Neural cell (in vitro differentiated cells): ENCODE measurements around the gene LRRK1. TPM values are rescaled to one million over a fixed set of nuclear protein-coding genes. Genes with fewer than 3 reads are reported as not detected.

Experiments used
- H2AFZ ChIP-seq: fragments of 200-600, 300-800 bp; sonication (generic), shearing (Covaris generic); 2 replicates; pipeline ENCODE4 v1.6.0; 2014; ENCODE audit warnings: low read depth, mild to moderate bottlenecking, antibody characterized with exemption, low read length, moderate library complexity
- H3F3A ChIP-seq: fragments of 200-600 bp; shearing (Covaris generic); 2 replicates; pipeline ENCODE4 v1.6.1; 2016; ENCODE audit warnings: mild to moderate bottlenecking, moderate library complexity, mixed read lengths, antibody characterized with exemption, low read length; ENCODE audit not compliant: insufficient read depth, poor library complexity, severe bottlenecking
- H3K27ac ChIP-seq: fragments of 200-600, 300-800 bp; sonication (generic), shearing (Covaris generic); 2 replicates; pipeline ENCODE4 v1.5.1; 2014; ENCODE audit warnings: mild to moderate bottlenecking, low read length, moderate library complexity
- H3K27me3 ChIP-seq: fragments of 300-800, 200-600 bp; sonication (generic), shearing (Covaris generic); 2 replicates; pipeline ENCODE4 v1.6.0; 2014; ENCODE audit warnings: mild to moderate bottlenecking, low read depth, low read length, moderate library complexity; ENCODE audit not compliant: insufficient read depth
- H3K36me3 ChIP-seq: fragments of 300-800, 200-600 bp; sonication (generic), shearing (Covaris generic); 2 replicates; pipeline ENCODE4 v1.5.1; 2014; ENCODE audit warnings: mild to moderate bottlenecking, antibody characterized with exemption, low read length, moderate library complexity; ENCODE audit not compliant: insufficient read depth
- H3K4me2 ChIP-seq: fragments of 300-800, 200-600 bp; sonication (generic), shearing (Covaris generic); 2 replicates; pipeline ENCODE4 v1.6.0; 2014; ENCODE audit warnings: mild to moderate bottlenecking, low read length
- H3K4me3 ChIP-seq: fragments of 300-800, 200-600 bp; sonication (generic), shearing (Covaris generic); 2 replicates; pipeline ENCODE4 v1.5.1; 2014; ENCODE audit warnings: mild to moderate bottlenecking, low read length, moderate library complexity
- H3K79me2 ChIP-seq: fragments of 200-600 bp; shearing (Covaris generic); replicated peaks from 2 replicates; pipeline ENCODE4 v1.6.0; 2014; ENCODE audit warnings: mild to moderate bottlenecking, low read length, moderate library complexity; ENCODE audit not compliant: insufficient read depth
- H3K9ac ChIP-seq: fragments of 300-800, 200-600 bp; sonication (generic), shearing (Covaris generic); 2 replicates; pipeline ENCODE4 v1.6.1; 2016; ENCODE audit warnings: mild to moderate bottlenecking, low read length, mixed read lengths
- H3K9me2 ChIP-seq: fragments of 200-600 bp; shearing (Covaris generic); 2 replicates; pipeline ENCODE4 v1.6.1; 2016; ENCODE audit warnings: mild to moderate bottlenecking, low read length, mixed read lengths; ENCODE audit not compliant: insufficient read depth
- H3K9me3 ChIP-seq: fragments of 200-600, 300-800 bp; sonication (generic), shearing (Covaris generic); 2 replicates; pipeline ENCODE4 v1.6.1; 2016; ENCODE audit warnings: mild to moderate bottlenecking, mixed run types, low read length, moderate library complexity, mixed read lengths
- H4K20me1 ChIP-seq: fragments of 200-600 bp; shearing (Covaris generic); 2 replicates; pipeline ENCODE4 v1.6.1; 2016; ENCODE audit warnings: mild to moderate bottlenecking, mixed run types; ENCODE audit not compliant: insufficient read depth
- CTCF ChIP-seq: fragments of 450-650 bp; IDR thresholded peaks from 2 replicates; pipeline ENCODE4 v1.5.1; 2014; ENCODE audit warnings: antibody characterized with exemption, mild to moderate bottlenecking, moderate library complexity; ENCODE audit not compliant: poor library complexity, severe bottlenecking
- EP300 ChIP-seq: fragments of 450-650 bp; conservative IDR thresholded peaks from 2 replicates; pipeline ENCODE4 v1.6.1; 2014; ENCODE audit warnings: antibody characterized with exemption, mild to moderate bottlenecking, moderate library complexity; ENCODE audit not compliant: poor library complexity, severe bottlenecking
- EZH2 ChIP-seq: fragments of 200-600, 300-800 bp; shearing (Covaris generic), sonication (generic); IDR thresholded peaks from 2 replicates; pipeline ENCODE4 v1.6.1; 2014; ENCODE audit warnings: antibody characterized with exemption, low read length, borderline replicate concordance, mild to moderate bottlenecking; ENCODE audit not compliant: insufficient read depth, poor library complexity, severe bottlenecking
- MXI1 ChIP-seq: fragments of 450-650 bp; conservative IDR thresholded peaks from 2 replicates; pipeline ENCODE4 v1.6.1; 2014; ENCODE audit warnings: antibody characterized with exemption, mild to moderate bottlenecking; ENCODE audit not compliant: poor library complexity, severe bottlenecking
- POLR2AphosphoS5 ChIP-seq: IDR thresholded peaks from 2 replicates; pipeline ENCODE4 v1.6.1; 2012
- RAD21 ChIP-seq: fragments of 450-650 bp; conservative IDR thresholded peaks from 2 replicates; pipeline ENCODE4 v1.6.1; 2014; ENCODE audit warnings: antibody characterized with exemption, mild to moderate bottlenecking, moderate library complexity
- REST ChIP-seq: IDR thresholded peaks from 2 replicates; pipeline ENCODE4 v1.6.1; 2012; ENCODE audit warnings: borderline replicate concordance
- SMC3 ChIP-seq: fragments of 450-650 bp; conservative IDR thresholded peaks from 2 replicates; pipeline ENCODE4 v1.6.1; 2014; ENCODE audit warnings: antibody characterized with exemption, mild to moderate bottlenecking, moderate library complexity; ENCODE audit not compliant: poor library complexity
- TAF1 ChIP-seq: IDR thresholded peaks from 2 replicates; pipeline ENCODE4 v1.6.1; 2012; ENCODE audit warnings: low read depth
- polyA plus RNA-seq: library from polyadenylated mRNA; depleted of rRNA; stranded (reverse); fragments of >200 nt; gene quantifications from 2 replicates; pipeline ENCODE4 v1.2.3, GENCODE V29; 2014

The LRRK1 gene
- polyA plus RNA-seq, 1 donor from 2014 or later, result 0.06 TPM

GRCh38 chr15:101027920-101028319 is 108.8 kb downstream of the LRRK1 start:
- H3K79me2 ChIP-seq, result no peaks in the 10 kb centered on the region
- H3K27ac ChIP-seq, result no peak overlapping the region
- H4K20me1 ChIP-seq, result no peaks in the 10 kb centered on the region
- TF ChIP-seq REST (no peak), EZH2 (no peak), EP300 (no peak), RAD21 (no peak), MXI1 (no peak), CTCF (no peak), SMC3 (no peak), POLR2AphosphoS5 (no peak), TAF1 (no peak)
- no peaks in the 10 kb centered on the region for H3K9me2 ChIP-seq
- H3K36me3 ChIP-seq, result no peaks in the 10 kb centered on the region
- H3F3A ChIP-seq, result no peaks in the 10 kb centered on the region
- no peak overlapping the region for H2AFZ ChIP-seq
- H3K4me2 ChIP-seq, result no peak overlapping the region
- H3K9ac ChIP-seq, result no peak overlapping the region
- H3K9me3 ChIP-seq, result no peaks in the 10 kb centered on the region
- H3K4me3 ChIP-seq, result no peak overlapping the region
- H3K27me3 ChIP-seq, result no peaks in the 10 kb centered on the region

GRCh38 chr15:101028321-101028720 is 109.2 kb downstream of the LRRK1 start:
- Histone ChIP-seq H3K36me3 (no peaks in the 10 kb centered on the region), H3F3A (no peaks in the 10 kb centered on the region), H3K27me3 (no peaks in the 10 kb centered on the region), H3K9me2 (no peaks in the 10 kb centered on the region), H3K9ac (no peak overlapping the region), H2AFZ (no peak overlapping the region), H4K20me1 (no peaks in the 10 kb centered on the region), H3K27ac (no peak overlapping the region), H3K79me2 (no peaks in the 10 kb centered on the region), H3K9me3 (no peaks in the 10 kb centered on the region), H3K4me2 (no peak overlapping the region), H3K4me3 (no peak overlapping the region)
- TF ChIP-seq SMC3, result no peak
- TF ChIP-seq TAF1, result no peak
- no peak for TF ChIP-seq EP300
- no peak for TF ChIP-seq EZH2
- no peak for TF ChIP-seq REST
- no peak for TF ChIP-seq RAD21
- no peak for TF ChIP-seq POLR2AphosphoS5
- no peak for TF ChIP-seq MXI1
- no peak for TF ChIP-seq CTCF
